Measurements from ENCODE around the gene GPR65. TPM values are rescaled to one million over a fixed set of nuclear protein-coding genes. Genes with fewer than 3 reads are reported as not detected.

Gene GPR65
- polyA plus RNA-seq, 3 donors = 0.44 to 0.64 (median 0.53) TPM

DNA sequence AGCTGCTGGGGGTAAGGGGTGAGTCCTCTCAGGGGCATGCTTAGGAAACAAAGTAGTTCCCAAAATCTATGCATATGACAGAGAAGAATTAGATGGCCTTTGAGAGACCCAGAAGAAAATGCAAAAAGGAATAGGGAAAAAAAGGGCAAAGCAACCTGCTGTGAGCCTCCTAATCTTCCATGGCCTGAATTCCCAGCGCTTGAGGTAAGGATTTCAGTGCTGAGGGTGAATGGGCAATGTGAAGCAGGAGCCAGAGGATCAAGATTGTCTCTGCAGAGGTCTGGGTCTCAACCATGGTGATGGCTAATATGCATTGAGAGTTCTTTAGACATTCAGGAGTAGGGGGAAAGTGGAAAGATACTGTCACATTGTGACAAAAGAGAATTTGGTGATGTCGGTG, 31.5 kb downstream of the GPR65 start:
- DNase-seq (ENCODE audit: low read depth in 3 of 3, low spot score in 2 of 3) = no peak

- no peak for DNase-seq (ENCODE audit: low read depth in 3 of 3, low spot score in 2 of 3)
Measured at GRCh38 chr14:88037325-88037724, 32.4 kb downstream of the GPR65 start.

DNA sequence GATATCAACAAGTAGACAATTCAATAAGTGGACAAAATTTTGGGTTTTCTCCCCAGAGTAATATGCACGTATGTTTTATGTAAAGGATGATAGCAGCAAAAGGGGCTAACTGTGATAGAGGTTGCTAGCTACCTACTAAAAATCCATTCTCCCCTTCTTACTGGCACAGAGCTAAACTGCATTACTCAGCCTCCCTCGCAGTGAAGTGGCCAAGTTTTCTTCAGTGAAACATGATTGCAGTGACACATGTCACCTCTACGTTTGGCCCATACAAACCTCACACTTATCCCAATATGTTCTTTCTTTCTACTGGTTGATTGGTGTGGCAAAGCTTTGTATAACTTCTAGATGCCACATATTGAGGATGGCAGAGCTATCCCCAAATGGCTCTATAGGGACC, 34.3 kb downstream of the GPR65 start:
- no peak for DNase-seq (ENCODE audit: low read depth in 3 of 3, low spot score in 2 of 3)

DNA sequence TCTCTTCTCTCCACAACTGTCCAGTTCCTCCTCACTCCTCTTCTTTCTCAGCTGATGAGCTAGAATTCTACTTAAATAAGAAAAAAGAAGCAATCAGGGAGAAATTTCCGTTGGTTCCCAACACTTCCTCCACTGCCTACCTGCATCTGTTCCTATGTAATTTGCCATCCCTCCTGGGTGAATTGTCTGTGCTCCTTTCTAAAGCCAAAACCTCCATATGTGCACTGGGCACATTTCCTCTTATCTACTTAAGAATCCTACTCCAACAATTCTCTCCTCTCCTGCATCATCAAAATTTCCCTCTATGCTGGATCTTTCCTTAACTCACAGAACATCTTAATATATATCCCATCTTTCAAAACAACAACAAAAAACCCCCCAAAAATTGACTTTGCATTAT, 35.2 kb downstream of the GPR65 start:
- DNase-seq (ENCODE audit: low read depth in 3 of 3, low spot score in 2 of 3) = no peak

GRCh38 chr14:88043529-88044443, 38.9 kb downstream of the GPR65 start:
- no peak for DNase-seq (ENCODE audit: low read depth in 3 of 3, low spot score in 2 of 3)

DNA sequence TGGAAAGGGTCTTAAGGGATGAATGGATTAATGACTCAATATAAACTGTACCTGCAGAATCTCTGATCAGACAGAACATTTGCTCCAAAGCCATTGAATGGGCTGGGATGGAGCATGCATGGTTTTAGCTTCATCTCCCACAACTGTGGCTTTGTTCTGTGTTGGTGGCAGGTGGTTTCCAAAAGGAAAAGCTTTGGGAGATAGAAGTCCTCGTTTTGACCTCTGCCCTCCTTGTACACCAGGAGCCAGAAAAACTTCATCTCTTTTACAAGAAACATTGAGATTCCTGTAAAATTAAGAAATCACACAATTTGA, 39.5 kb downstream of the GPR65 start:
- DNase-seq (ENCODE audit: low read depth in 3 of 3, low spot score in 2 of 3) = no peak

DNA sequence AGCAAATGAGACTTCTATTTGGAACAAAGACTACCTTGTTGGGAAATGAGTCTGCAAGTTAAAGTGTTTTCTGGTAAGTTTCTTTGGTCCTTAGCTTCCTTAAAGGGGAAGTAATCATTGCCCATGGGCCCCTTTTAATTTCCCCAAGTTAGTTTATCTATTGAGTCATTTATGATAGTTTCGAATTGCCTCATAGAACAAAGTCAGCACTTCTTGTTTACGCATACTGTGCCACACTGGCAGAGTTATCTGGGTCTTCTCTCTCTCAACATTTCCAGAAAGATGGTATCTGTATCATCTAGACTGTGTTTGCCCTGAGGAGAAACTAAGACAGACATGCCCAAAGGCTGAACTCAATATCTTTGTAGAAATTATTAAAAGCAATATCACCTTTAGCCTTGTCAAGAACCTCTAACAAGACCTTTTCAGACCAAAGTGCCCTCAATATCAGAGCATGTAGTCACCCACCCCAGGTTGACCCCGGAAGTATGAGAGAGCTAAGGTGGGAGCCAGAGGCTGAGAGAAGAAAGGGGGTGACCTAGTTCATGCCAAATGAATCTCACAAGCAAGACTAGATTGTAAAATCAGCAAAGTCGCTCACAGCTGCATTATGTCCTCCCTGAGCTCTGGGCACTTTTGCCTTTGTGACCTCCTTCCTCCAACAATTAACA, 40.0 kb downstream of the GPR65 start:
- DNase-seq (ENCODE audit: low read depth in 3 of 3, low spot score in 2 of 3) = no peak

DNA sequence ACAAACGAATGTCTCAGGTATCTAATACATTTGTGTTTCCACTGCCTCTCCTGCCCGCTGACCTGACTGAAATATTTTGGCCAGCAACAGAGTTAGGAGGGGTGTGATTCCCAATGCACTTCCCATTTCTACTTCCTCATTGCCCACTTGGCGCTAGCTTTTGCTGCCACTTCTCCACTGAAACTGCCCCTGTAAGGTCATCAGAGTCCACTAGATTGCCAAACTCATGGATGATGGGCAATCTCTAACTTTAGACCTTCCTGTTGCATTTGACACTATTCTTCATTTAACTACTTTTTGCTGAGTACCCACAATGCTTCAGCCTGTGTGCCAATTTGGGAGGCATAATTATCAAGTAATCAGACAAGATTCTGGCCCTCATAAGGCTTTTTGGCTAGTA, 40.8 kb downstream of the GPR65 start:
- DNase-seq (ENCODE audit: low read depth in 3 of 3, low spot score in 2 of 3) = no peak

- DNase-seq (ENCODE audit: low read depth in 3 of 3, low spot score in 2 of 3) = no peak
Measured at GRCh38 chr14:88048351-88048750, 43.4 kb downstream of the GPR65 start.

DNA sequence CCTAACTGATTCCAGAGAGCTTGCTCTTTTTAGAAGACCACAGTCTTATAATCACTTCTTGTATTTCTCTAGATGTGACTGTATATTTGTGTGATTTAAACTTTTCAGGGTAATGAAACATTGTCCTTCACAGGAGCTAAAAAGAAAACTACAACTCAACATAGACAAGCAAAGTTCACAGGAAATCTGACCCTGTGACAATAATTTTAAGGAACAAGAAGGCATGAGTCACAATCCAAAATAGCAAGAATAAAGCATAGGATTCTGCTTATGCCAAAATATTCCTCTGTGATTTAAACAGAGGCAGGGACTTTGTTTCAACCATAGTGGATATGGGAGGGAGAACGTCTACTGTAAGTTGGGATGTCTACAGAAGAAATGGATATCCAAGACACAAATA, 44.3 kb downstream of the GPR65 start:
- no peak for DNase-seq (ENCODE audit: low read depth in 3 of 3, low spot score in 2 of 3)

GRCh38 chr14:88049936-88050335, 45.0 kb downstream of the GPR65 start:
- no peak for DNase-seq (ENCODE audit: low read depth in 3 of 3, low spot score in 2 of 3)

GRCh38 chr14:88060576-88060975, 55.6 kb downstream of the GPR65 start:
- no peak for DNase-seq (ENCODE audit: low read depth in 3 of 3, low spot score in 2 of 3)

GRCh38 chr14:88063811-88064210, 58.9 kb downstream of the GPR65 start:
- DNase-seq (ENCODE audit: low read depth in 3 of 3, low spot score in 2 of 3) = no peak

Other genes with a start within 250 kb of the GPR65 start
- gene GALC, start 12.0 kb upstream of the GPR65 start, polyA plus RNA-seq (ENCODE audit: insufficient read length in 3 of 3) = 10 to 100 TPM; 44.4 to 46.7 (median 46.6) TPM

Data from right renal cortex interstitium (tissue), 3 donors.